GM12864 (cell line): ENCODE results near the gene OXSM.

Source experiments
- DNase-seq: peaks from one replicate; pipeline ENCODE4 v3.0.0-alpha.2; 2011; ENCODE audit warnings: low read depth
- H3K4me3 ChIP-seq: 2 replicates; pipeline ENCODE4 v1.5.1; 2011; ENCODE audit warnings: mild to moderate bottlenecking, low read depth, low read length, control low read depth
- TF ChIP-seq, protein P1 (sequence below): IDR thresholded peaks from 2 replicates; pipeline ENCODE4 v1.5.1; 2011; ENCODE audit warnings: low read depth, mild to moderate bottlenecking, moderate library complexity, low read length, control low read depth, inconsistent platforms; ENCODE audit errors: missing control alignments

The OXSM gene

DNA sequence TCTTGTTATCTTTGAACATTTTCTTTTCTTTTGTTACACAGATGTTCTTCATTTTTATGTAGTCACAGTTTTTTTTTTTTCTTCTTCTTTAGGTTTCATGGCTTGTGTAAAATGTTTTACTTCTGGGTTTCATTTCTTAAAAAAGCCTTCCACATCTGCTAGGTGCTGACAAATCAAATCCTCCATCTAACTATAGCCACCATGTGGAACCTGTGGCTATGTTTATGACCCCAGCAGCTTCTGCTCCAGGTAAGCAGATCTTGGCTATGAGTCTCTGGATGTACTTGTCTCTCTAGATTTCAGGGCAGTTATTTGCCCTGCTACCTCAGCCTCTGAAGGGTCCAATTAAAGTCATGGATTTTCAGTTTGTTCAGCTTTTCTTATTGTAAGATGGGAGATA lies 44.5 kb downstream of the OXSM start:
- DNase-seq, result peak; percentile 63
- TF ChIP-seq, protein P1, sequence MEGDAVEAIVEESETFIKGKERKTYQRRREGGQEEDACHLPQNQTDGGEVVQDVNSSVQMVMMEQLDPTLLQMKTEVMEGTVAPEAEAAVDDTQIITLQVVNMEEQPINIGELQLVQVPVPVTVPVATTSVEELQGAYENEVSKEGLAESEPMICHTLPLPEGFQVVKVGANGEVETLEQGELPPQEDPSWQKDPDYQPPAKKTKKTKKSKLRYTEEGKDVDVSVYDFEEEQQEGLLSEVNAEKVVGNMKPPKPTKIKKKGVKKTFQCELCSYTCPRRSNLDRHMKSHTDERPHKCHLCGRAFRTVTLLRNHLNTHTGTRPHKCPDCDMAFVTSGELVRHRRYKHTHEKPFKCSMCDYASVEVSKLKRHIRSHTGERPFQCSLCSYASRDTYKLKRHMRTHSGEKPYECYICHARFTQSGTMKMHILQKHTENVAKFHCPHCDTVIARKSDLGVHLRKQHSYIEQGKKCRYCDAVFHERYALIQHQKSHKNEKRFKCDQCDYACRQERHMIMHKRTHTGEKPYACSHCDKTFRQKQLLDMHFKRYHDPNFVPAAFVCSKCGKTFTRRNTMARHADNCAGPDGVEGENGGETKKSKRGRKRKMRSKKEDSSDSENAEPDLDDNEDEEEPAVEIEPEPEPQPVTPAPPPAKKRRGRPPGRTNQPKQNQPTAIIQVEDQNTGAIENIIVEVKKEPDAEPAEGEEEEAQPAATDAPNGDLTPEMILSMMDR, result no peak
- no peak overlapping the region for H3K4me3 ChIP-seq

DNA sequence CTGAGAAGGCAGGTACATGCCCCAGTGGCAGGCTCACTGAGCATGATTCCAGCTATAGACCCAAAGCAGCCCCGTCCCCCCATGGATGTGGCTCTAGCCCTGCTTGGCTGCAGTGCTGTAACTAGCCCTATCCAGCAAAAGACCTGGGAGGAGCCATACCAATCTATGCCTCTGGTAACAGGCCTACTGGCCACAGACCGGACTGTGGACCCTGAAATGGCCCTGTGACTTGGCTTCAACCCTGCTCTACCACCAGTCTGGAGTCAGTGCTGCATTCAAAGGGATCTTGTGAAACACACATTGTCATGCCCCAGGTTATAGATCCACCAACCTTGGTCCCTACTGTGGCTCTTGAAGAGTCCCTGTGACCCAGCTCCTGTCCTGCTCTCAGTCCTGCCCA lies 46.7 kb downstream of the OXSM start:
- no peak overlapping the region for H3K4me3 ChIP-seq
- TF ChIP-seq, protein P1, result no peak
- no peak for DNase-seq

GRCh38 chr3:25837038-25837437 lies 47.1 kb downstream of the OXSM start:
- DNase-seq, result no peak
- no peak overlapping the region for H3K4me3 ChIP-seq
- TF ChIP-seq, protein P1, result no peak

DNA sequence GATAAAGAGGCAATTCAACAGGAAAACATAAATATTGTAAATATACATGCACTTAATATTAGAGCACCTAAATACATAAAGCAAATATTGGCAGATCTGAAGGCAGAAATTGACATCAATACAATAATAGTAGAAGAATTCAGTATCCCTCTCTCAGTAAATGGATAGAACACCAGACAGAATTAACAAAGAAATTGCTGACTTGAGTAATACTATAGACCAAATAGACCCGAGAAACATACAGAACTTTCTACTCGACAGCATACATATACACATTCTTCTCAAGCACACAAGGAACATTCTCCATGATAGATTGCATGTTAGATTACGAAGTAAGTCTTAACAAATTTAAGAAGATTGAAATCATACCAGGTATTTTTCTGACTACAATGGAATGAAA lies 50.2 kb downstream of the OXSM start:
- TF ChIP-seq, protein P1, result no peak
- no peak for DNase-seq
- no peak overlapping the region for H3K4me3 ChIP-seq

GRCh38 chr3:25843332-25843731 lies 53.4 kb downstream of the OXSM start:
- TF ChIP-seq, protein P1, result no peak
- DNase-seq, result no peak
- no peak overlapping the region for H3K4me3 ChIP-seq
